Thymus (tissue), 2 donors: ENCODE results near the gene NPAT. TPM values are rescaled to one million over a fixed set of nuclear protein-coding genes. Genes with fewer than 3 reads are reported as not detected.

Source experiments
- polyA plus RNA-seq: library from polyadenylated mRNA; stranded (reverse); fragments of 200-250 nt; gene quantifications from one replicate; pipeline ENCODE4 v1.2.3, GENCODE V29; 2013
- total RNA-seq: library from RNA; stranded (reverse); fragments of 120-200 nt; gene quantifications from one replicate; pipeline ENCODE4 v1.2.4, GENCODE V29; 2013
- donor health status: healthy.

Gene NPAT
- total and polyA plus RNA-seq, 2 donors = 8.8 to 16.9 TPM

Other genes with a start within 250 kb of the NPAT start
- gene CUL5, start 213.7 kb downstream of the NPAT start, total RNA-seq = 28.6 TPM
- gene CUL5, start 213.7 kb downstream of the NPAT start, polyA plus RNA-seq = 12.3 TPM
- gene ACAT1, start 101.1 kb downstream of the NPAT start, total RNA-seq = 29.4 TPM
- 47.6 TPM for gene ACAT1, start 101.1 kb downstream of the NPAT start, polyA plus RNA-seq
- 67.0 TPM for gene ATM, start 429 bp upstream of the NPAT start, total RNA-seq
- 55.0 TPM for gene ATM, start 429 bp upstream of the NPAT start, polyA plus RNA-seq
- 1.8 TPM for gene C11orf65, start 244.9 kb upstream of the NPAT start, total RNA-seq
- gene C11orf65, start 244.9 kb upstream of the NPAT start, polyA plus RNA-seq = 1.4 TPM